Neural progenitor cell (in vitro differentiated cells): Measurements from ENCODE around the gene RPAP2. TPM values are rescaled to one million over a fixed set of nuclear protein-coding genes. Genes with fewer than 3 reads are reported as not detected.

Source experiments
- DNase-seq: peaks from one replicate; pipeline ENCODE4 v3.0.0-alpha.2; 2016; ENCODE audit warnings: low spot score
- H2AFZ ChIP-seq: fragments of 200-600 bp; sonication (generic); replicated peaks from 2 replicates; pipeline ENCODE4 v1.6.1; 2016; ENCODE audit warnings: antibody characterized with exemption
- H3F3A ChIP-seq: fragments of 200-600 bp; sonication (generic); 2 replicates; pipeline ENCODE4 v1.6.1; 2016; ENCODE audit warnings: antibody characterized with exemption, low read depth
- H3K27ac ChIP-seq: fragments of 200-600 bp; sonication (generic); 2 replicates; pipeline ENCODE4 v1.5.1; 2016; ENCODE audit warnings: mild to moderate bottlenecking
- H3K27me3 ChIP-seq: fragments of 200-600 bp; sonication (generic); 2 replicates; pipeline ENCODE4 v1.6.1; 2016; ENCODE audit warnings: mild to moderate bottlenecking, moderate library complexity
- H3K36me3 ChIP-seq: fragments of 200-600 bp; sonication (generic); 2 replicates; pipeline ENCODE4 v1.5.1; 2016
- H3K4me1 ChIP-seq: fragments of 200-600 bp; sonication (generic); 2 replicates; pipeline ENCODE4 v1.6.1; 2016; ENCODE audit warnings: mixed run types
- H3K4me2 ChIP-seq: fragments of 200-600 bp; sonication (generic); 2 replicates; pipeline ENCODE4 v1.6.1; 2016
- H3K4me3 ChIP-seq: fragments of 200-600 bp; sonication (generic); 2 replicates; pipeline ENCODE4 v1.5.1; 2016
- H3K79me2 ChIP-seq: fragments of 200-600 bp; sonication (generic); 2 replicates; pipeline ENCODE4 v1.6.1; 2016; ENCODE audit warnings: low read depth
- H3K9ac ChIP-seq: fragments of 200-600 bp; sonication (generic); 2 replicates; pipeline ENCODE4 v1.6.1; 2016
- H3K9me3 ChIP-seq: fragments of 200-600 bp; sonication (generic); 2 replicates; pipeline ENCODE4 v1.5.1; 2016; ENCODE audit warnings: low read depth
- H4K20me1 ChIP-seq: fragments of 200-600 bp; sonication (generic); 2 replicates; pipeline ENCODE4 v1.6.1; 2016; ENCODE audit warnings: low read depth
- H3K27ac Mint-ChIP-seq: 3 replicates; pipeline ENCODE4 v1.8.0; 2021; ENCODE audit warnings: mixed read lengths
- H3K27me3 Mint-ChIP-seq: 2 replicates; pipeline ENCODE4 v1.8.0; 2022; ENCODE audit warnings: low read depth, mild to moderate bottlenecking, inconsistent platforms, moderate library complexity, mixed read lengths; ENCODE audit not compliant: insufficient read depth
- H3K36me3 Mint-ChIP-seq: 3 replicates; pipeline ENCODE4 v1.8.0; 2021; ENCODE audit warnings: mixed read lengths
- H3K4me1 Mint-ChIP-seq: 3 replicates; pipeline ENCODE4 v1.8.0; 2021; ENCODE audit warnings: mixed read lengths
- H3K4me3 Mint-ChIP-seq: 3 replicates; pipeline ENCODE4 v1.8.0; 2021; ENCODE audit warnings: mild to moderate bottlenecking, moderate library complexity, mixed read lengths
- H3K9me3 Mint-ChIP-seq: 3 replicates; pipeline ENCODE4 v1.8.0; 2020; ENCODE audit warnings: mixed read lengths
- EZH2 ChIP-seq: fragments of 200-600 bp; sonication (generic); IDR thresholded peaks from 2 replicates; pipeline ENCODE4 v1.6.1; 2017; ENCODE audit warnings: antibody characterized with exemption, mild to moderate bottlenecking, moderate library complexity
- EZH2phosphoT487 ChIP-seq: fragments of 200-600 bp; sonication (generic); IDR thresholded peaks from 2 replicates; pipeline ENCODE4 v1.6.1; 2017; ENCODE audit warnings: antibody characterized with exemption
- total RNA-seq: library from RNA; depleted of rRNA; stranded (reverse); fragments of >200 nt; gene quantifications from 2 replicates; pipeline ENCODE4 v1.2.3, GENCODE V29; 2015; ENCODE audit warnings: low replicate concordance
- TF ChIP-seq, protein P1 (sequence below): fragments of 200-600 bp; sonication (generic); IDR thresholded peaks from 2 replicates; pipeline ENCODE4 v1.5.1; 2017; ENCODE audit warnings: antibody characterized with exemption, mild to moderate bottlenecking

Gene RPAP2
- total RNA-seq, 1 donor from 2014 or later, result 36.3 TPM

DNA sequence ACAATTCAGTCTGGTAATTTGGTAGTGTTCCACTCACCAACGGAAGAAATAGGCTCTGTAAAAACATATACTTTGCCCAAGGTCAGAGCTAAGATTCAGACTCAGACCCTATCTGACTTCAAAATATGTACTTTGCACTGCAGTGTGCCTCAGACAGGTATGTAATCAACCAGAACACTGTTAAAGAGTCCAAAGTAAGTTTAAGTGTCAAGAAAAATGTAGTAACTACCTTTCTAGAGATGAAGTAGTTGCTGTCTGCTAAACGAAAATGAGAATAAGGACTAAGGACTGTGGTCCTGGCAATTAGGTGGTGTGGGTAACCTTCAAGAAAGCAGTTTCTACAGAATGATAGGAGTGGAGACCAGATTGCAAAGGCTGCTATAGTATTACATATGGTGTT is 61.1 kb downstream of the RPAP2 start:
- peaks cover 20% of the 10 kb centered on the region for H3K36me3 Mint-ChIP-seq
- H3K4me2 ChIP-seq, result no peak overlapping the region
- no peak overlapping the region for H3K4me3 ChIP-seq
- H3K4me3 Mint-ChIP-seq, result no peak overlapping the region
- no peaks in the 10 kb centered on the region for H3K79me2 ChIP-seq
- H3K4me1 ChIP-seq, result no peaks in the 10 kb centered on the region
- TF ChIP-seq EZH2 (no peak), EZH2phosphoT487 (no peak)
- TF ChIP-seq, protein P1, sequence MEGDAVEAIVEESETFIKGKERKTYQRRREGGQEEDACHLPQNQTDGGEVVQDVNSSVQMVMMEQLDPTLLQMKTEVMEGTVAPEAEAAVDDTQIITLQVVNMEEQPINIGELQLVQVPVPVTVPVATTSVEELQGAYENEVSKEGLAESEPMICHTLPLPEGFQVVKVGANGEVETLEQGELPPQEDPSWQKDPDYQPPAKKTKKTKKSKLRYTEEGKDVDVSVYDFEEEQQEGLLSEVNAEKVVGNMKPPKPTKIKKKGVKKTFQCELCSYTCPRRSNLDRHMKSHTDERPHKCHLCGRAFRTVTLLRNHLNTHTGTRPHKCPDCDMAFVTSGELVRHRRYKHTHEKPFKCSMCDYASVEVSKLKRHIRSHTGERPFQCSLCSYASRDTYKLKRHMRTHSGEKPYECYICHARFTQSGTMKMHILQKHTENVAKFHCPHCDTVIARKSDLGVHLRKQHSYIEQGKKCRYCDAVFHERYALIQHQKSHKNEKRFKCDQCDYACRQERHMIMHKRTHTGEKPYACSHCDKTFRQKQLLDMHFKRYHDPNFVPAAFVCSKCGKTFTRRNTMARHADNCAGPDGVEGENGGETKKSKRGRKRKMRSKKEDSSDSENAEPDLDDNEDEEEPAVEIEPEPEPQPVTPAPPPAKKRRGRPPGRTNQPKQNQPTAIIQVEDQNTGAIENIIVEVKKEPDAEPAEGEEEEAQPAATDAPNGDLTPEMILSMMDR, result no peak
- H3K36me3 ChIP-seq, result no peaks in the 10 kb centered on the region
- H4K20me1 ChIP-seq, result no peaks in the 10 kb centered on the region
- no peak overlapping the region for H3K27ac ChIP-seq
- H3K27ac Mint-ChIP-seq, result no peak overlapping the region
- H3F3A ChIP-seq, result no peaks in the 10 kb centered on the region
- no peak for DNase-seq
- H3K27me3 ChIP-seq, result no peaks in the 10 kb centered on the region
- H2AFZ ChIP-seq, result no peak overlapping the region
- no peak overlapping the region for H3K9ac ChIP-seq
- H3K4me1 Mint-ChIP-seq, result no peaks in the 10 kb centered on the region
- no peaks in the 10 kb centered on the region for H3K27me3 Mint-ChIP-seq
- H3K9me3 Mint-ChIP-seq, result no peaks in the 10 kb centered on the region
- no peaks in the 10 kb centered on the region for H3K9me3 ChIP-seq

DNA sequence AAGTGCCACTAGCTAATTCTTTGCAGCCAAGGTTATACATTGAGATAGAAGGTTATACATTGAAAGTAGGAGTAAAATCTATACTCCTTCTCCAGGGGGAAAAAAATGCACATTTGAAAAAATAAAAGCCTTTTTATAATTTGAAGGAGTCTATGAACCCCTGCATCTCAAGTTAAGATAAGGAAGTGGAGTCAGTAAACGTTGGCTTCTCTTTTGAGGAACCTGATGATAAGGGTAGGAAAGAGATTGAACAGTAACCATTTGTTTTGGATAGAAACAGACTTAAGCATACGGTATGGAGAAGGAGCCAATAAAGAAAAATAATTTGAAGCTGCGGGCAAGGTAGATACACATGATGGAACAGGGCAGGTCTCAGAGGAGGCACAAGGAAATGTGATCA is 64.1 kb downstream of the RPAP2 start:
- H3K4me2 ChIP-seq, result no peak overlapping the region
- Mint-ChIP-seq H3K27ac (no peak overlapping the region), H3K36me3 (peaks cover 16% of the 10 kb centered on the region), H3K9me3 (no peaks in the 10 kb centered on the region), H3K4me3 (no peak overlapping the region), H3K27me3 (no peaks in the 10 kb centered on the region), H3K4me1 (no peaks in the 10 kb centered on the region)
- no peak overlapping the region for H3K4me3 ChIP-seq
- H3K79me2 ChIP-seq, result no peaks in the 10 kb centered on the region
- no peaks in the 10 kb centered on the region for H3F3A ChIP-seq
- no peak for TF ChIP-seq EZH2phosphoT487
- TF ChIP-seq, protein P1, result no peak
- TF ChIP-seq EZH2, result no peak
- no peaks in the 10 kb centered on the region for H3K36me3 ChIP-seq
- no peak overlapping the region for H3K9ac ChIP-seq
- H3K4me1 ChIP-seq, result no peaks in the 10 kb centered on the region
- H2AFZ ChIP-seq, result no peak overlapping the region
- H3K27ac ChIP-seq, result no peak overlapping the region
- no peaks in the 10 kb centered on the region for H4K20me1 ChIP-seq
- H3K9me3 ChIP-seq, result no peaks in the 10 kb centered on the region
- no peaks in the 10 kb centered on the region for H3K27me3 ChIP-seq
- DNase-seq, result no peak

DNA sequence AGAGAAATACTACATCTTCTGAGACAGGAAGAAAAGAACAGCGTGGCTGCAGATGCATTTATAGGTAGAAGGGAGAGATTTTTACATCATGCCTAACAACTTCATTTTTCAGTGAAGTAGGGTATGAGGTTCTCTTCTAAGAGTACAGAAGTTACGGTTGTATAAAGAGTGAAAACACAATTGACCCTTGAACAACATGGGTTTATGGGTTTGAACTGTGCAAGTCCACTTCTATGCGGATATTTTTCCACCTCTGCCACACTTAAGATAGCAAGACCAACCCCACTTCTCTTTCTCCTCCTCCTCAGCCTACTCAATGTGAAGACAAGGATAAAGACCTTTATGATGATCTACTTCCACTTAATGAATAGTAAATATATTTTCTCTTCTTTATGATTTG is 64.5 kb downstream of the RPAP2 start:
- Mint-ChIP-seq H3K4me1 (no peaks in the 10 kb centered on the region), H3K9me3 (no peaks in the 10 kb centered on the region), H3K4me3 (no peak overlapping the region), H3K27ac (no peak overlapping the region), H3K27me3 (no peaks in the 10 kb centered on the region), H3K36me3 (peaks cover 13% of the 10 kb centered on the region)
- no peak overlapping the region for H3K27ac ChIP-seq
- no peak overlapping the region for H2AFZ ChIP-seq
- H3K79me2 ChIP-seq, result no peaks in the 10 kb centered on the region
- H3F3A ChIP-seq, result no peaks in the 10 kb centered on the region
- TF ChIP-seq EZH2 (no peak), EZH2phosphoT487 (no peak)
- TF ChIP-seq, protein P1, result no peak
- no peaks in the 10 kb centered on the region for H3K36me3 ChIP-seq
- H3K4me3 ChIP-seq, result no peak overlapping the region
- DNase-seq, result no peak
- no peaks in the 10 kb centered on the region for H3K9me3 ChIP-seq
- H3K4me1 ChIP-seq, result no peaks in the 10 kb centered on the region
- H4K20me1 ChIP-seq, result no peaks in the 10 kb centered on the region
- no peaks in the 10 kb centered on the region for H3K27me3 ChIP-seq
- no peak overlapping the region for H3K9ac ChIP-seq
- H3K4me2 ChIP-seq, result no peak overlapping the region
